HepG2 (cell line): Measurements from ENCODE around the gene MTG1. TPM values are rescaled to one million over a fixed set of nuclear protein-coding genes. Genes with fewer than 3 reads are reported as not detected.

Experiments
- ATAC-seq: fragments of 200-7000 bp; cut with Tn5 transposase; 3 replicates; pipeline ENCODE4 v1.9.1; 2020; ENCODE audit warnings: mild to moderate bottlenecking, moderate library complexity
- BruUV-seq: library from RNA; stranded (reverse); fragments of 400-500 nt; replicated peaks from 2 replicates; lab custom pipeline; 2021; lab: Mats Ljungman, UMichigan
- CTCF ChIA-PET: fragments of 300-600 bp; formaldehyde crosslinking; extraction: SDS; loops from one replicate; lab custom pipeline; 2021; ENCODE audit warnings: low total read pairs, inconsistent platforms, low intra/inter-chr PET ratio; lab: Yijun Ruan, JAX
- POLR2A ChIA-PET: fragments of 350-600 bp; sonication (Branson Sonifier 250); formaldehyde crosslinking; loops from one replicate; lab custom pipeline; 2020; ENCODE audit warnings: antibody characterized with exemption, inconsistent platforms; lab: Yijun Ruan, JAX
- DNase-seq: peaks from one replicate; pipeline ENCODE4 v3.0.0-alpha.2; 2015; ENCODE audit warnings: low spot score
- FAIRE-seq: peaks from 3 replicates; lab custom pipeline; 2011; peaks lifted over from hg19 to GRCh38; lab: Jason Lieb, UNC
- H2AFZ ChIP-seq: one replicate; pipeline ENCODE4 v1.6.1; 2011; ENCODE audit warnings: low read length, inconsistent platforms
- H3K27ac ChIP-seq: fragments of 300-600 bp; 3 replicates; pipeline ENCODE4 v1.8.0; 2011; ENCODE audit warnings: mixed run types, mild to moderate bottlenecking, mixed read lengths, low read length, inconsistent platforms; ENCODE audit not compliant: insufficient read depth; ENCODE audit errors: extremely low read length
- H3K27me3 ChIP-seq, 2 experiments: fragments of 200-600 bp in 1 of 2; 2 replicates in 1 of 2; 3 replicates in 1 of 2; pipeline versions ENCODE4 v1.6.0 to v1.8.0; 2011; ENCODE audit warnings: low read length in 2 of 2, mild to moderate bottlenecking in 2 of 2, moderate library complexity in 2 of 2, inconsistent platforms in 1 of 2; ENCODE audit not compliant: insufficient read depth in 2 of 2, control insufficient read depth in 1 of 2
- H3K36me3 ChIP-seq, 2 experiments: fragments of 200-600 bp in 1 of 2; replicated peaks in 1 of 2; 2 replicates in 1 of 2; 3 replicates in 1 of 2; pipeline versions ENCODE4 v1.5.1 to v1.8.0; 2011; ENCODE audit warnings: low read length in 2 of 2, inconsistent platforms in 1 of 2; ENCODE audit not compliant: insufficient read depth in 2 of 2, control insufficient read depth in 1 of 2
- H3K4me1 ChIP-seq: 2 replicates; pipeline ENCODE4 v1.5.1; 2012; ENCODE audit warnings: low read length, inconsistent platforms; ENCODE audit not compliant: insufficient read depth
- H3K4me2 ChIP-seq: 2 replicates; pipeline ENCODE4 v1.6.0; 2011; ENCODE audit warnings: low read depth, low read length, inconsistent platforms
- H3K4me3 ChIP-seq, 3 experiments: fragments of 200-600 bp in 1 of 3; sonication (generic), shearing (Covaris generic) in 1 of 3; replicated peaks in 1 of 3; 2 replicates each; pipeline ENCODE4 v1.5.1; 2011 to 2016; ENCODE audit warnings: low read length in 3 of 3, inconsistent platforms in 2 of 3, low read depth in 2 of 3, mild to moderate bottlenecking in 2 of 3, control low read depth in 1 of 3, mixed read lengths in 1 of 3; ENCODE audit not compliant: insufficient read depth in 1 of 3
- H3K79me2 ChIP-seq: one replicate; pipeline ENCODE4 v1.6.1; 2011; ENCODE audit warnings: low read length, inconsistent platforms; ENCODE audit not compliant: insufficient read depth
- H3K9ac ChIP-seq: 2 replicates; pipeline ENCODE4 v1.6.0; 2011; ENCODE audit warnings: mild to moderate bottlenecking, low read depth, low read length, inconsistent platforms; ENCODE audit not compliant: insufficient read depth
- H3K9me3 ChIP-seq: 2 replicates; pipeline ENCODE4 v1.5.1; 2012; ENCODE audit warnings: mild to moderate bottlenecking, low read length
- H4K20me1 ChIP-seq: 2 replicates; pipeline ENCODE4 v1.6.0; 2011; ENCODE audit warnings: inconsistent platforms, mild to moderate bottlenecking, low read length, moderate library complexity; ENCODE audit not compliant: insufficient read depth
- E2F5 ChIP-seq: sonication (generic); formaldehyde crosslinking; conservative IDR thresholded peaks from 2 replicates; pipeline ENCODE4 v1.4.0; 2020; ENCODE audit warnings: missing genetic modification reagents
- GABPA ChIP-seq, 2 experiments: IDR thresholded peaks; 2 replicates each; pipeline ENCODE4 v1.6.1; 2011 to 2016; ENCODE audit warnings: low read depth in 2 of 2, low read length in 1 of 2, missing biosample characterization in 1 of 2, missing genetic modification characterization in 1 of 2
- GABPB1 ChIP-seq: IDR thresholded peaks from 2 replicates; pipeline ENCODE4 v1.6.1; 2016; ENCODE audit warnings: mild to moderate bottlenecking, missing genetic modification reagents, moderate library complexity, missing compliant biosample characterization
- GATAD1 ChIP-seq: IDR thresholded peaks from 2 replicates; pipeline ENCODE4 v1.6.1; 2016; ENCODE audit warnings: missing genetic modification reagents, missing compliant biosample characterization
- HIC2 ChIP-seq: sonication (generic); formaldehyde crosslinking; IDR thresholded peaks from 2 replicates; pipeline ENCODE4 v1.9.0; 2022; ENCODE audit warnings: low read depth, missing genetic modification reagents
- KDM3A ChIP-seq: IDR thresholded peaks from 2 replicates; pipeline ENCODE4 v1.6.1; 2018; ENCODE audit warnings: low read depth, missing compliant biosample characterization
- NFYB ChIP-seq: sonication (generic); formaldehyde crosslinking; IDR thresholded peaks from 2 replicates; pipeline ENCODE4 v1.4.0; 2020; ENCODE audit warnings: missing genetic modification reagents
- NFYC ChIP-seq: IDR thresholded peaks from 2 replicates; pipeline ENCODE4 v1.6.1; 2016; ENCODE audit warnings: missing genetic modification reagents, missing compliant biosample characterization
- SPEN ChIP-seq: sonication (generic); formaldehyde crosslinking; IDR thresholded peaks from 2 replicates; pipeline ENCODE4 v1.5.1; 2020; ENCODE audit warnings: low read depth, mild to moderate bottlenecking, missing genetic modification reagents
- THAP11 ChIP-seq: IDR thresholded peaks from 2 replicates; pipeline ENCODE4 v1.6.1; 2016; ENCODE audit warnings: missing biosample characterization, missing genetic modification reagents
- U2AF1 ChIP-seq: fragments of 200-400 bp; formaldehyde crosslinking; optimal IDR thresholded peaks from 2 replicates; pipeline ENCODE3; 2017; ENCODE audit warnings: mild to moderate bottlenecking, low read depth, low read length
- ZBTB2 ChIP-seq: sonication (generic); formaldehyde crosslinking; IDR thresholded peaks from 2 replicates; pipeline ENCODE4 v1.8.0; 2022; ENCODE audit warnings: low read depth, missing genetic modification reagents
- ZMYM3 ChIP-seq: sonication (generic); formaldehyde crosslinking; IDR thresholded peaks from 2 replicates; pipeline ENCODE4 v1.5.1; 2020; ENCODE audit warnings: mild to moderate bottlenecking, missing genetic modification reagents
- ZNF7 ChIP-seq: IDR thresholded peaks from 2 replicates; pipeline ENCODE4 v1.6.1; 2016; ENCODE audit warnings: missing biosample characterization, missing genetic modification reagents
- WGBS: methylation state at CpG from one replicate; pipeline ENCODE4 v1.1.6; 2017; ENCODE audit warnings: low lambda C conversion rate; 5-methylcytosine and 5-hydroxymethylcytosine counted together
- in situ Hi-C: cut with HindIII; loops from 2 replicates; pipeline ENCODE4 v1.10.0; 2017; ENCODE audit warnings: low pct_unique_long_range_greater_than_20kb; ENCODE audit not compliant: extremely low pct_ligation_motif_present
- intact Hi-C: fragments of 100-400 bp; cut with micrococcal nuclease; formaldehyde crosslinking; loops from one replicate; pipeline ENCODE4 v1.10.0; 2022; ENCODE audit not compliant: unreplicated experiment
- polyA plus RNA-seq, 8 experiments: library from polyadenylated mRNA; depleted of rRNA in 3 of 8; stranded (reverse) in 7 of 8; unstranded in 1 of 8; fragments of >200 nt; fragmentation: Illumina TruSeq in 4 of 8; extraction: Trizol in 4 of 8; gene quantifications; 2 replicates each; pipeline versions ENCODE4 v1.2.1 to v1.2.3, GENCODE V29; 2011 to 2016; ENCODE audit warnings: low read depth in 4 of 8, missing spikeins in 1 of 8, mixed read lengths in 1 of 8; ENCODE audit not compliant: insufficient read depth in 1 of 8
- total RNA-seq, 5 experiments: library from RNA; depleted of rRNA; stranded (reverse); fragments of >200 nt; fragmentation: Illumina TruSeq; extraction: Trizol; gene quantifications; 2 replicates each; pipeline ENCODE4 v1.2.3, GENCODE V29; 2016; ENCODE audit warnings: low read depth in 1 of 5
- TF ChIP-seq, protein P1 (sequence below): IDR thresholded peaks from 2 replicates; pipeline ENCODE4 v1.6.1; 2016; ENCODE audit warnings: low read depth, missing genetic modification reagents, missing compliant biosample characterization

Gene MTG1
- total and polyA plus RNA-seq, 2 of the 13 experiments (the other 11 are each of a cell fraction or from before 2014, with no cell fraction given), result 42.0 to 103 TPM

GRCh38 chr10:133388236-133388972 is 5.6 kb upstream of the MTG1 start:
- Histone ChIP-seq H3K4me3 (no peak overlapping the region), H3K79me2 (no peaks in the 10 kb centered on the region), H3K27me3 (no peaks in the 10 kb centered on the region; a peak in 1 of 5 replicates), H3K27ac (no peak overlapping the region), H4K20me1 (no peaks in the 10 kb centered on the region), H3K36me3 (no peaks in the 10 kb centered on the region), H3K9me3 (no peaks in the 10 kb centered on the region), H3K9ac (no peak overlapping the region), H3K4me1 (peaks cover 10% of the 10 kb centered on the region), H3K4me2 (no peak overlapping the region), H2AFZ (no peak overlapping the region)
- DNase-seq (peak; percentile 21), FAIRE-seq (no peak), ATAC-seq (no peak)
- BruUV-seq, result no TSS peak
- ChIA-PET CTCF (no interaction called here), POLR2A (interaction anchor here (1.1 kb wide), 1 partner anchor 11 kb away, joined by 5 read pairs; no protein-coding TSS in a partner anchor)
- 74% methylated on average over 13 of the region's 17 CpGs for WGBS
- intact Hi-C loops, result no loop called here
- in situ Hi-C loops, result no loop called here
- TF ChIP-seq SPEN (CRISPR knock-in tag) (no peak), GABPB1 (CRISPR knock-in tag) (peak; percentile 44; the same call in 1 of the 2 replicates), ZBTB2 (CRISPR knock-in tag) (no peak), E2F5 (CRISPR knock-in tag) (no peak), ZMYM3 (CRISPR knock-in tag) (no peak), NFYC (CRISPR knock-in tag) (peak; percentile 38; the same call in 1 of the 2 replicates), KDM3A (CRISPR knock-in tag) (no peak), U2AF1 (no peak), NFYB (CRISPR knock-in tag) (0 out of 2 replicates have a peak, but pooled peaks have one; percentile 40), GABPA (IDR thresholded peaks at IDR 0.05; ENCODE audit: low read depth, low read length) (no peak), GABPA (CRISPR knock-in tag; IDR thresholded peaks at IDR 0.05; ENCODE audit: low read depth) (peak; percentile 78), GATAD1 (CRISPR knock-in tag) (peak; percentile 72), THAP11 (CRISPR knock-in tag) (peak; percentile 62), HIC2 (CRISPR knock-in tag) (no peak), ZNF7 (CRISPR knock-in tag) (no peak)
- TF ChIP-seq, protein P1, sequence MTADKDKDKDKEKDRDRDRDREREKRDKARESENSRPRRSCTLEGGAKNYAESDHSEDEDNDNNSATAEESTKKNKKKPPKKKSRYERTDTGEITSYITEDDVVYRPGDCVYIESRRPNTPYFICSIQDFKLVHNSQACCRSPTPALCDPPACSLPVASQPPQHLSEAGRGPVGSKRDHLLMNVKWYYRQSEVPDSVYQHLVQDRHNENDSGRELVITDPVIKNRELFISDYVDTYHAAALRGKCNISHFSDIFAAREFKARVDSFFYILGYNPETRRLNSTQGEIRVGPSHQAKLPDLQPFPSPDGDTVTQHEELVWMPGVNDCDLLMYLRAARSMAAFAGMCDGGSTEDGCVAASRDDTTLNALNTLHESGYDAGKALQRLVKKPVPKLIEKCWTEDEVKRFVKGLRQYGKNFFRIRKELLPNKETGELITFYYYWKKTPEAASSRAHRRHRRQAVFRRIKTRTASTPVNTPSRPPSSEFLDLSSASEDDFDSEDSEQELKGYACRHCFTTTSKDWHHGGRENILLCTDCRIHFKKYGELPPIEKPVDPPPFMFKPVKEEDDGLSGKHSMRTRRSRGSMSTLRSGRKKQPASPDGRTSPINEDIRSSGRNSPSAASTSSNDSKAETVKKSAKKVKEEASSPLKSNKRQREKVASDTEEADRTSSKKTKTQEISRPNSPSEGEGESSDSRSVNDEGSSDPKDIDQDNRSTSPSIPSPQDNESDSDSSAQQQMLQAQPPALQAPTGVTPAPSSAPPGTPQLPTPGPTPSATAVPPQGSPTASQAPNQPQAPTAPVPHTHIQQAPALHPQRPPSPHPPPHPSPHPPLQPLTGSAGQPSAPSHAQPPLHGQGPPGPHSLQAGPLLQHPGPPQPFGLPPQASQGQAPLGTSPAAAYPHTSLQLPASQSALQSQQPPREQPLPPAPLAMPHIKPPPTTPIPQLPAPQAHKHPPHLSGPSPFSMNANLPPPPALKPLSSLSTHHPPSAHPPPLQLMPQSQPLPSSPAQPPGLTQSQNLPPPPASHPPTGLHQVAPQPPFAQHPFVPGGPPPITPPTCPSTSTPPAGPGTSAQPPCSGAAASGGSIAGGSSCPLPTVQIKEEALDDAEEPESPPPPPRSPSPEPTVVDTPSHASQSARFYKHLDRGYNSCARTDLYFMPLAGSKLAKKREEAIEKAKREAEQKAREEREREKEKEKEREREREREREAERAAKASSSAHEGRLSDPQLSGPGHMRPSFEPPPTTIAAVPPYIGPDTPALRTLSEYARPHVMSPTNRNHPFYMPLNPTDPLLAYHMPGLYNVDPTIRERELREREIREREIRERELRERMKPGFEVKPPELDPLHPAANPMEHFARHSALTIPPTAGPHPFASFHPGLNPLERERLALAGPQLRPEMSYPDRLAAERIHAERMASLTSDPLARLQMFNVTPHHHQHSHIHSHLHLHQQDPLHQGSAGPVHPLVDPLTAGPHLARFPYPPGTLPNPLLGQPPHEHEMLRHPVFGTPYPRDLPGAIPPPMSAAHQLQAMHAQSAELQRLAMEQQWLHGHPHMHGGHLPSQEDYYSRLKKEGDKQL, result no peak
